Endothelial cell of umbilical vein (primary cell): ENCODE measurements around the gene ZBTB7C.

ENCODE experiments used
- CTCF ChIP-seq, 2 donors: IDR thresholded peaks; 1 replicate in 1 of 2; 2 replicates in 1 of 2; pipeline ENCODE4 v1.5.1; 2011; ENCODE audit warnings: low read length in 2 of 2, mild to moderate bottlenecking in 2 of 2, moderate library complexity in 2 of 2, control low read depth in 1 of 2, inconsistent platforms in 1 of 2, low read depth in 1 of 2; ENCODE audit not compliant: insufficient read depth in 1 of 2; ENCODE audit errors: extremely low read depth in 1 of 2
- JUN ChIP-seq: IDR thresholded peaks from 2 replicates; pipeline ENCODE4 v1.6.1; 2011; ENCODE audit warnings: borderline replicate concordance, low read depth; ENCODE audit not compliant: insufficient read length, insufficient read depth
- MAX ChIP-seq: IDR thresholded peaks from 2 replicates; pipeline ENCODE4 v1.6.1; 2011; ENCODE audit not compliant: insufficient read depth, insufficient read length
- POLR2A ChIP-seq: IDR thresholded peaks from 2 replicates; pipeline ENCODE4 v1.6.1; 2012; ENCODE audit warnings: low read depth, mild to moderate bottlenecking, control low read depth, low read length

GRCh38 chr18:48031641-48032040 lies 377.5 kb downstream of the ZBTB7C start:
- TF ChIP-seq CTCF (IDR thresholded peaks at IDR 0.05; ENCODE audit: extremely low read depth in 1 of 2, insufficient read depth in 1 of 2, low read depth in 1 of 2, low read length in 2 of 2) (no peak), POLR2A (no peak), MAX (no peak), JUN (no peak)
